K562 (cell line): Measurements from ENCODE around the gene C2orf92. TPM values are rescaled to one million over a fixed set of nuclear protein-coding genes. Genes with fewer than 3 reads are reported as not detected.

ENCODE experiments used
- CCAR2 ChIP-seq: fragments of 200-400 bp; formaldehyde crosslinking; IDR thresholded peaks from 2 replicates; pipeline ENCODE4 v1.6.1; 2017; ENCODE audit warnings: mild to moderate bottlenecking, low read depth, low read length
- DPF2 ChIP-seq: fragments of 450-650 bp; IDR thresholded peaks from 2 replicates; pipeline ENCODE4 v1.6.1; 2016
- GABPB2 ChIP-seq: fragments of 250-450 bp; sonication (Bioruptor Pico); conservative IDR thresholded peaks from 2 replicates; pipeline ENCODE4 v1.5.1; 2021; ENCODE audit warnings: mild to moderate bottlenecking
- HDAC2 ChIP-seq: fragments of 450-650 bp; IDR thresholded peaks from 2 replicates; pipeline ENCODE4 v1.6.1; 2016; ENCODE audit warnings: mild to moderate bottlenecking
- HDAC8 ChIP-seq: fragments of 450-650 bp; IDR thresholded peaks from 2 replicates; pipeline ENCODE4 v1.6.1; 2016; ENCODE audit warnings: mild to moderate bottlenecking, missing genetic modification characterization, moderate library complexity, missing compliant biosample characterization
- MCM7 ChIP-seq, 2 experiments: fragments of 450-650 bp; IDR thresholded peaks; 2 replicates each; pipeline ENCODE4 v1.6.1; 2016 to 2018
- POLR2B ChIP-seq: fragments of 450-650 bp; IDR thresholded peaks from 2 replicates; pipeline ENCODE4 v1.6.1; 2018; ENCODE audit warnings: low read depth; ENCODE audit not compliant: partially characterized antibody
- SLC30A9 ChIP-seq: fragments of 250-450 bp; sonication (Bioruptor Pico); IDR thresholded peaks from 2 replicates; pipeline ENCODE4 v1.8.0; 2022; ENCODE audit warnings: mild to moderate bottlenecking, moderate library complexity
- TOE1 ChIP-seq, 2 experiments: fragments of 450-650 bp in 1 of 2; sonication (generic) in 1 of 2; formaldehyde crosslinking in 1 of 2; IDR thresholded peaks; 2 replicates each; pipeline versions ENCODE4 v1.7.1 to v1.8.0; 2016 to 2022; ENCODE audit warnings: borderline replicate concordance in 2 of 2, mild to moderate bottlenecking in 2 of 2, antibody characterized with exemption in 1 of 2, inconsistent platforms in 1 of 2, low read depth in 1 of 2, missing genetic modification reagents in 1 of 2, moderate library complexity in 1 of 2
- ZNF311 ChIP-seq: fragments of 250-450 bp; sonication (Bioruptor Pico); IDR thresholded peaks from 2 replicates; pipeline ENCODE4 v1.4.0; 2020; ENCODE audit warnings: mild to moderate bottlenecking, moderate library complexity
- ZNF584 ChIP-seq: fragments of 200-800 bp; sonication (Bioruptor generic); IDR thresholded peaks from 2 replicates; pipeline ENCODE4 v1.6.1; 2016; ENCODE audit warnings: low read depth, mild to moderate bottlenecking, missing genetic modification characterization, missing compliant biosample characterization
- polyA plus RNA-seq, 8 experiments: library from polyadenylated mRNA; depleted of rRNA in 4 of 8; stranded (reverse) in 5 of 8; unstranded in 3 of 8; fragments of >200 nt; fragmentation: Nextera tagmentation in 2 of 8; fragmentation: Illumina TruSeq in 1 of 8; extraction: Ambion mirVana in 2 of 8; extraction: Trizol in 1 of 8; gene quantifications; 2 replicates each; pipeline versions ENCODE4 v1.2.1 to v1.2.3, GENCODE V29; 2011 to 2014; ENCODE audit warnings: inconsistent platforms in 1 of 8, missing spikeins in 1 of 8
- total RNA-seq, 7 experiments: library from RNA; depleted of rRNA in 6 of 7; stranded (reverse); fragments of >200 nt in 6 of 7; fragmentation: Illumina TruSeq in 2 of 7; extraction: Trizol in 2 of 7; gene quantifications; 2 replicates each; pipeline versions ENCODE4 v1.2.1 to v1.2.3, GENCODE V29; 2011 to 2021; ENCODE audit warnings: low replicate concordance in 1 of 7
- TF ChIP-seq, protein P1 (sequence below): fragments of 450-650 bp; formaldehyde crosslinking; IDR thresholded peaks from 2 replicates; pipeline ENCODE4 v1.4.0; 2020; ENCODE audit warnings: mild to moderate bottlenecking, moderate library complexity
- TF ChIP-seq, protein P2 (sequence below): sonication (generic); formaldehyde crosslinking; IDR thresholded peaks from 2 replicates; pipeline ENCODE4 v1.8.0; 2022; ENCODE audit warnings: mild to moderate bottlenecking, missing genetic modification reagents
- TF ChIP-seq, protein P3 (sequence below): fragments of 450-650 bp; IDR thresholded peaks from 2 replicates; pipeline ENCODE4 v1.6.1; 2016; ENCODE audit warnings: mild to moderate bottlenecking, moderate library complexity

The C2orf92 gene
- total and polyA plus RNA-seq, 9 of the 15 experiments (the other 6 are each of a cell fraction or from before 2014, with no cell fraction given): 0.65 to 6.8 (median 3.6) TPM

DNA sequence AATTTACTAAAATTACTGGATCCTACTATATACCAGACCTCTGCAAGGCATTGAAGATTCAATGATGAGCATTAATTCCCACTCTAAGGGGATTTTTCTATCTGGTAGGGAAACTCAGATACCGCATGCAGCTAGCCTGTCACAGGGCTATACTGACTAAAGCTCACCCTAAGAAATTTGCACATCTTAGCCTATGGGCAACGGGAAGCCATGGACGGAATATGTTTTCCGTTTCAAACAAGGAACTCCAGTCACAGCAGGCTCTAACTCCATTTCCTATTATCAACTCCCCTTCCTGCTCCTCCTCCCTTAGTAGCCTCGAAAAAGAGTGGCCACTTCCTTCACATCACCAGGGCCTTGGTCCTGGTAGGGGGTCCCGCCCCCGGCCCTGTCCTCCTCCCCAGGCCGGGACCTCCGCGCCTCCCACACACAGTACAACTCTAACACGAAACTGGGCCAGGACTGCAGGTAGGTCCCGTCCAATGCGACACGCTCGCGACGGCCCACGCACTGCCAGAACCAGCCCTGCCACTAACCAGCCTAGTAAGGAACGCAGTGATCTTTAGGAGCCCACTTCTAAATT, 24.3 kb upstream of the C2orf92 start (continued):
- TF ChIP-seq, protein P1, sequence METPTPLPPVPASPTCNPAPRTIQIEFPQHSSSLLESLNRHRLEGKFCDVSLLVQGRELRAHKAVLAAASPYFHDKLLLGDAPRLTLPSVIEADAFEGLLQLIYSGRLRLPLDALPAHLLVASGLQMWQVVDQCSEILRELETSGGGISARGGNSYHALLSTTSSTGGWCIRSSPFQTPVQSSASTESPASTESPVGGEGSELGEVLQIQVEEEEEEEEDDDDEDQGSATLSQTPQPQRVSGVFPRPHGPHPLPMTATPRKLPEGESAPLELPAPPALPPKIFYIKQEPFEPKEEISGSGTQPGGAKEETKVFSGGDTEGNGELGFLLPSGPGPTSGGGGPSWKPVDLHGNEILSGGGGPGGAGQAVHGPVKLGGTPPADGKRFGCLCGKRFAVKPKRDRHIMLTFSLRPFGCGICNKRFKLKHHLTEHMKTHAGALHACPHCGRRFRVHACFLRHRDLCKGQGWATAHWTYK (CRISPR knock-in tag): peak; percentile 83
- 0 out of 2 replicates have a peak, but pooled peaks have one; percentile 37 for TF ChIP-seq HDAC8 (tag)
- no peak for TF ChIP-seq ZNF584 (CRISPR knock-in tag)
- no peak for TF ChIP-seq GABPB2 (CRISPR knock-in tag)
- TF ChIP-seq, protein P2, sequence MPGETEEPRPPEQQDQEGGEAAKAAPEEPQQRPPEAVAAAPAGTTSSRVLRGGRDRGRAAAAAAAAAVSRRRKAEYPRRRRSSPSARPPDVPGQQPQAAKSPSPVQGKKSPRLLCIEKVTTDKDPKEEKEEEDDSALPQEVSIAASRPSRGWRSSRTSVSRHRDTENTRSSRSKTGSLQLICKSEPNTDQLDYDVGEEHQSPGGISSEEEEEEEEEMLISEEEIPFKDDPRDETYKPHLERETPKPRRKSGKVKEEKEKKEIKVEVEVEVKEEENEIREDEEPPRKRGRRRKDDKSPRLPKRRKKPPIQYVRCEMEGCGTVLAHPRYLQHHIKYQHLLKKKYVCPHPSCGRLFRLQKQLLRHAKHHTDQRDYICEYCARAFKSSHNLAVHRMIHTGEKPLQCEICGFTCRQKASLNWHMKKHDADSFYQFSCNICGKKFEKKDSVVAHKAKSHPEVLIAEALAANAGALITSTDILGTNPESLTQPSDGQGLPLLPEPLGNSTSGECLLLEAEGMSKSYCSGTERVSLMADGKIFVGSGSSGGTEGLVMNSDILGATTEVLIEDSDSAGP: no peak
- TF ChIP-seq ZNF311: no peak
- TF ChIP-seq MCM7 (IDR thresholded peaks at IDR 0.05): no peak
- no peak for TF ChIP-seq SLC30A9 (CRISPR knock-in tag)
- TF ChIP-seq POLR2B: no peak
- no peak for TF ChIP-seq CCAR2
- TF ChIP-seq, protein P3, sequence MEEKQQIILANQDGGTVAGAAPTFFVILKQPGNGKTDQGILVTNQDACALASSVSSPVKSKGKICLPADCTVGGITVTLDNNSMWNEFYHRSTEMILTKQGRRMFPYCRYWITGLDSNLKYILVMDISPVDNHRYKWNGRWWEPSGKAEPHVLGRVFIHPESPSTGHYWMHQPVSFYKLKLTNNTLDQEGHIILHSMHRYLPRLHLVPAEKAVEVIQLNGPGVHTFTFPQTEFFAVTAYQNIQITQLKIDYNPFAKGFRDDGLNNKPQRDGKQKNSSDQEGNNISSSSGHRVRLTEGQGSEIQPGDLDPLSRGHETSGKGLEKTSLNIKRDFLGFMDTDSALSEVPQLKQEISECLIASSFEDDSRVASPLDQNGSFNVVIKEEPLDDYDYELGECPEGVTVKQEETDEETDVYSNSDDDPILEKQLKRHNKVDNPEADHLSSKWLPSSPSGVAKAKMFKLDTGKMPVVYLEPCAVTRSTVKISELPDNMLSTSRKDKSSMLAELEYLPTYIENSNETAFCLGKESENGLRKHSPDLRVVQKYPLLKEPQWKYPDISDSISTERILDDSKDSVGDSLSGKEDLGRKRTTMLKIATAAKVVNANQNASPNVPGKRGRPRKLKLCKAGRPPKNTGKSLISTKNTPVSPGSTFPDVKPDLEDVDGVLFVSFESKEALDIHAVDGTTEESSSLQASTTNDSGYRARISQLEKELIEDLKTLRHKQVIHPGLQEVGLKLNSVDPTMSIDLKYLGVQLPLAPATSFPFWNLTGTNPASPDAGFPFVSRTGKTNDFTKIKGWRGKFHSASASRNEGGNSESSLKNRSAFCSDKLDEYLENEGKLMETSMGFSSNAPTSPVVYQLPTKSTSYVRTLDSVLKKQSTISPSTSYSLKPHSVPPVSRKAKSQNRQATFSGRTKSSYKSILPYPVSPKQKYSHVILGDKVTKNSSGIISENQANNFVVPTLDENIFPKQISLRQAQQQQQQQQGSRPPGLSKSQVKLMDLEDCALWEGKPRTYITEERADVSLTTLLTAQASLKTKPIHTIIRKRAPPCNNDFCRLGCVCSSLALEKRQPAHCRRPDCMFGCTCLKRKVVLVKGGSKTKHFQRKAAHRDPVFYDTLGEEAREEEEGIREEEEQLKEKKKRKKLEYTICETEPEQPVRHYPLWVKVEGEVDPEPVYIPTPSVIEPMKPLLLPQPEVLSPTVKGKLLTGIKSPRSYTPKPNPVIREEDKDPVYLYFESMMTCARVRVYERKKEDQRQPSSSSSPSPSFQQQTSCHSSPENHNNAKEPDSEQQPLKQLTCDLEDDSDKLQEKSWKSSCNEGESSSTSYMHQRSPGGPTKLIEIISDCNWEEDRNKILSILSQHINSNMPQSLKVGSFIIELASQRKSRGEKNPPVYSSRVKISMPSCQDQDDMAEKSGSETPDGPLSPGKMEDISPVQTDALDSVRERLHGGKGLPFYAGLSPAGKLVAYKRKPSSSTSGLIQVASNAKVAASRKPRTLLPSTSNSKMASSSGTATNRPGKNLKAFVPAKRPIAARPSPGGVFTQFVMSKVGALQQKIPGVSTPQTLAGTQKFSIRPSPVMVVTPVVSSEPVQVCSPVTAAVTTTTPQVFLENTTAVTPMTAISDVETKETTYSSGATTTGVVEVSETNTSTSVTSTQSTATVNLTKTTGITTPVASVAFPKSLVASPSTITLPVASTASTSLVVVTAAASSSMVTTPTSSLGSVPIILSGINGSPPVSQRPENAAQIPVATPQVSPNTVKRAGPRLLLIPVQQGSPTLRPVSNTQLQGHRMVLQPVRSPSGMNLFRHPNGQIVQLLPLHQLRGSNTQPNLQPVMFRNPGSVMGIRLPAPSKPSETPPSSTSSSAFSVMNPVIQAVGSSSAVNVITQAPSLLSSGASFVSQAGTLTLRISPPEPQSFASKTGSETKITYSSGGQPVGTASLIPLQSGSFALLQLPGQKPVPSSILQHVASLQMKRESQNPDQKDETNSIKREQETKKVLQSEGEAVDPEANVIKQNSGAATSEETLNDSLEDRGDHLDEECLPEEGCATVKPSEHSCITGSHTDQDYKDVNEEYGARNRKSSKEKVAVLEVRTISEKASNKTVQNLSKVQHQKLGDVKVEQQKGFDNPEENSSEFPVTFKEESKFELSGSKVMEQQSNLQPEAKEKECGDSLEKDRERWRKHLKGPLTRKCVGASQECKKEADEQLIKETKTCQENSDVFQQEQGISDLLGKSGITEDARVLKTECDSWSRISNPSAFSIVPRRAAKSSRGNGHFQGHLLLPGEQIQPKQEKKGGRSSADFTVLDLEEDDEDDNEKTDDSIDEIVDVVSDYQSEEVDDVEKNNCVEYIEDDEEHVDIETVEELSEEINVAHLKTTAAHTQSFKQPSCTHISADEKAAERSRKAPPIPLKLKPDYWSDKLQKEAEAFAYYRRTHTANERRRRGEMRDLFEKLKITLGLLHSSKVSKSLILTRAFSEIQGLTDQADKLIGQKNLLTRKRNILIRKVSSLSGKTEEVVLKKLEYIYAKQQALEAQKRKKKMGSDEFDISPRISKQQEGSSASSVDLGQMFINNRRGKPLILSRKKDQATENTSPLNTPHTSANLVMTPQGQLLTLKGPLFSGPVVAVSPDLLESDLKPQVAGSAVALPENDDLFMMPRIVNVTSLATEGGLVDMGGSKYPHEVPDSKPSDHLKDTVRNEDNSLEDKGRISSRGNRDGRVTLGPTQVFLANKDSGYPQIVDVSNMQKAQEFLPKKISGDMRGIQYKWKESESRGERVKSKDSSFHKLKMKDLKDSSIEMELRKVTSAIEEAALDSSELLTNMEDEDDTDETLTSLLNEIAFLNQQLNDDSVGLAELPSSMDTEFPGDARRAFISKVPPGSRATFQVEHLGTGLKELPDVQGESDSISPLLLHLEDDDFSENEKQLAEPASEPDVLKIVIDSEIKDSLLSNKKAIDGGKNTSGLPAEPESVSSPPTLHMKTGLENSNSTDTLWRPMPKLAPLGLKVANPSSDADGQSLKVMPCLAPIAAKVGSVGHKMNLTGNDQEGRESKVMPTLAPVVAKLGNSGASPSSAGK: peak; percentile 80
- TF ChIP-seq DPF2: no peak
- TF ChIP-seq TOE1 (IDR thresholded peaks at IDR 0.05; ENCODE audit: borderline replicate concordance): no peak; the same call in 1 of the 2 replicates
- 0 out of 2 replicates have a peak, but pooled peaks have one; percentile 26 for TF ChIP-seq TOE1 (CRISPR knock-in tag; IDR thresholded peaks at IDR 0.05; ENCODE audit: borderline replicate concordance, low read depth)
- no peak for TF ChIP-seq HDAC2
